ENCODE data around the gene ARHGEF37. TPM values are rescaled to one million over a fixed set of nuclear protein-coding genes. Genes with fewer than 3 reads are reported as not detected.

The ARHGEF37 gene
- total RNA-seq, 1 donor from 2014 or later, result 0.70 TPM

- H3K27me3 Mint-ChIP-seq (ENCODE audit: insufficient read depth), result peaks cover 6% of the 10 kb centered on the region
- H3K4me1 Mint-ChIP-seq (ENCODE audit: low read depth), result peaks cover 16% of the 10 kb centered on the region
- no peak overlapping the region for H3K4me3 Mint-ChIP-seq
- no peak overlapping the region for H3K27ac Mint-ChIP-seq
- no peaks in the 10 kb centered on the region for H3K9me3 Mint-ChIP-seq
- intact Hi-C loops (cut with micrococcal nuclease), result no loop called here
- DNase-seq (ENCODE audit: low spot score), result no peak
- no peaks in the 10 kb centered on the region for H3K36me3 Mint-ChIP-seq (ENCODE audit: low read depth)
These were observed 47.6 kb downstream of the ARHGEF37 start for GRCh38 chr5:149628846-149629388.

- H3K27ac Mint-ChIP-seq, result no peak overlapping the region
- no peaks in the 10 kb centered on the region for H3K36me3 Mint-ChIP-seq (ENCODE audit: low read depth)
- peaks cover 6% of the 10 kb centered on the region for H3K27me3 Mint-ChIP-seq (ENCODE audit: insufficient read depth)
- peaks cover 16% of the 10 kb centered on the region for H3K4me1 Mint-ChIP-seq (ENCODE audit: low read depth)
- DNase-seq (ENCODE audit: low spot score), result no peak
- H3K9me3 Mint-ChIP-seq, result no peaks in the 10 kb centered on the region
- intact Hi-C loops (cut with micrococcal nuclease), result no loop called here
- no peak overlapping the region for H3K4me3 Mint-ChIP-seq
These were observed 48.1 kb downstream of the ARHGEF37 start for GRCh38 chr5:149629421-149629820.

GRCh38 chr5:149630337-149630736, 49.0 kb downstream of the ARHGEF37 start:
- H3K4me3 Mint-ChIP-seq, result no peak overlapping the region
- H3K36me3 Mint-ChIP-seq (ENCODE audit: low read depth), result no peaks in the 10 kb centered on the region
- no peaks in the 10 kb centered on the region for H3K9me3 Mint-ChIP-seq
- no peak overlapping the region for H3K27ac Mint-ChIP-seq
- peaks cover 16% of the 10 kb centered on the region for H3K4me1 Mint-ChIP-seq (ENCODE audit: low read depth)
- peaks cover 6% of the 10 kb centered on the region for H3K27me3 Mint-ChIP-seq (ENCODE audit: insufficient read depth)
- intact Hi-C loops (cut with micrococcal nuclease), result no loop called here
- DNase-seq (ENCODE audit: low spot score), result no peak

- Mint-ChIP-seq H3K4me3 (no peak overlapping the region), H3K27me3 (ENCODE audit: insufficient read depth) (peaks cover 6% of the 10 kb centered on the region), H3K9me3 (no peaks in the 10 kb centered on the region), H3K36me3 (ENCODE audit: low read depth) (no peaks in the 10 kb centered on the region), H3K27ac (no peak overlapping the region), H3K4me1 (ENCODE audit: low read depth) (peaks cover 16% of the 10 kb centered on the region)
- intact Hi-C loops (cut with micrococcal nuclease), result no loop called here
- DNase-seq (ENCODE audit: low spot score), result no peak
These were observed 50.2 kb downstream of the ARHGEF37 start for GRCh38 chr5:149631506-149631905.

- H3K4me3 Mint-ChIP-seq, result no peak overlapping the region
- H3K9me3 Mint-ChIP-seq, result no peaks in the 10 kb centered on the region
- H3K27ac Mint-ChIP-seq, result no peak overlapping the region
- peaks cover 6% of the 10 kb centered on the region for H3K27me3 Mint-ChIP-seq (ENCODE audit: insufficient read depth)
- H3K36me3 Mint-ChIP-seq (ENCODE audit: low read depth), result no peaks in the 10 kb centered on the region
- DNase-seq (ENCODE audit: low spot score), result no peak
- peaks cover 20% of the 10 kb centered on the region for H3K4me1 Mint-ChIP-seq (ENCODE audit: low read depth)
- intact Hi-C loops (cut with micrococcal nuclease), result no loop called here
These were observed 51.3 kb downstream of the ARHGEF37 start for GRCh38 chr5:149632311-149633251.

GRCh38 chr5:149633476-149634350, 52.4 kb downstream of the ARHGEF37 start:
- intact Hi-C loops (cut with micrococcal nuclease), result no loop called here
- no peaks in the 10 kb centered on the region for H3K36me3 Mint-ChIP-seq (ENCODE audit: low read depth)
- no peak for DNase-seq (ENCODE audit: low spot score)
- H3K27me3 Mint-ChIP-seq (ENCODE audit: insufficient read depth), result peaks cover under 1% of the 10 kb centered on the region
- no peaks in the 10 kb centered on the region for H3K9me3 Mint-ChIP-seq
- H3K27ac Mint-ChIP-seq, result no peak overlapping the region
- no peak overlapping the region for H3K4me3 Mint-ChIP-seq
- H3K4me1 Mint-ChIP-seq (ENCODE audit: low read depth), result peaks cover 20% of the 10 kb centered on the region

GRCh38 chr5:149635394-149635793, 54.1 kb downstream of the ARHGEF37 start:
- Mint-ChIP-seq H3K27me3 (ENCODE audit: insufficient read depth) (peaks cover 2% of the 10 kb centered on the region), H3K36me3 (ENCODE audit: low read depth) (no peaks in the 10 kb centered on the region), H3K27ac (no peak overlapping the region), H3K9me3 (no peaks in the 10 kb centered on the region), H3K4me1 (ENCODE audit: low read depth) (peaks cover 20% of the 10 kb centered on the region), H3K4me3 (no peak overlapping the region)
- intact Hi-C loops (cut with micrococcal nuclease), result no loop called here
- DNase-seq (ENCODE audit: low spot score), result no peak

GRCh38 chr5:149636191-149636860, 55.0 kb downstream of the ARHGEF37 start:
- H3K27ac Mint-ChIP-seq, result no peak overlapping the region
- intact Hi-C loops (cut with micrococcal nuclease), result loop anchor here (1.0 kb wide), 4 partner anchors 192 to 582 kb away; partner anchors contain the start of gene SLC26A2
- H3K36me3 Mint-ChIP-seq (ENCODE audit: low read depth), result no peaks in the 10 kb centered on the region
- no peak for DNase-seq (ENCODE audit: low spot score)
- no peak overlapping the region for H3K4me3 Mint-ChIP-seq
- no peaks in the 10 kb centered on the region for H3K9me3 Mint-ChIP-seq
- H3K4me1 Mint-ChIP-seq (ENCODE audit: low read depth), result peaks cover 20% of the 10 kb centered on the region
- H3K27me3 Mint-ChIP-seq (ENCODE audit: insufficient read depth), result peaks cover 2% of the 10 kb centered on the region

GRCh38 chr5:149636861-149637246, 55.6 kb downstream of the ARHGEF37 start:
- intact Hi-C loops (cut with micrococcal nuclease), result loop anchor here (1.0 kb wide), 5 partner anchors 191 to 581 kb away; partner anchors contain the start of gene SLC26A2
- H3K27me3 Mint-ChIP-seq (ENCODE audit: insufficient read depth), result peaks cover 2% of the 10 kb centered on the region
- H3K36me3 Mint-ChIP-seq (ENCODE audit: low read depth), result no peaks in the 10 kb centered on the region
- H3K4me3 Mint-ChIP-seq, result no peak overlapping the region
- no peak for DNase-seq (ENCODE audit: low spot score)
- no peak overlapping the region for H3K27ac Mint-ChIP-seq
- no peaks in the 10 kb centered on the region for H3K9me3 Mint-ChIP-seq
- peaks cover 20% of the 10 kb centered on the region for H3K4me1 Mint-ChIP-seq (ENCODE audit: low read depth)

- Mint-ChIP-seq H3K27me3 (ENCODE audit: insufficient read depth) (peaks cover 2% of the 10 kb centered on the region), H3K9me3 (no peaks in the 10 kb centered on the region), H3K27ac (no peak overlapping the region), H3K36me3 (ENCODE audit: low read depth) (no peaks in the 10 kb centered on the region), H3K4me1 (ENCODE audit: low read depth) (peaks cover 7% of the 10 kb centered on the region), H3K4me3 (no peak overlapping the region)
- no peak for DNase-seq (ENCODE audit: low spot score)
- intact Hi-C loops (cut with micrococcal nuclease), result no loop called here
These were observed 56.8 kb downstream of the ARHGEF37 start for GRCh38 chr5:149638136-149638535.

- Mint-ChIP-seq H3K36me3 (ENCODE audit: low read depth) (no peaks in the 10 kb centered on the region), H3K27ac (no peak overlapping the region), H3K4me3 (no peak overlapping the region), H3K27me3 (ENCODE audit: insufficient read depth) (peaks cover 2% of the 10 kb centered on the region), H3K9me3 (no peaks in the 10 kb centered on the region), H3K4me1 (ENCODE audit: low read depth) (peaks cover 5% of the 10 kb centered on the region)
- no peak for DNase-seq (ENCODE audit: low spot score)
- intact Hi-C loops (cut with micrococcal nuclease), result no loop called here
These were observed 57.4 kb downstream of the ARHGEF37 start for GRCh38 chr5:149638546-149639241.

GRCh38 chr5:149639737-149640136, 58.4 kb downstream of the ARHGEF37 start:
- H3K4me3 Mint-ChIP-seq, result no peak overlapping the region
- H3K4me1 Mint-ChIP-seq (ENCODE audit: low read depth), result peaks cover 5% of the 10 kb centered on the region
- DNase-seq (ENCODE audit: low spot score), result no peak
- intact Hi-C loops (cut with micrococcal nuclease), result no loop called here
- H3K27me3 Mint-ChIP-seq (ENCODE audit: insufficient read depth), result peaks cover 2% of the 10 kb centered on the region
- H3K36me3 Mint-ChIP-seq (ENCODE audit: low read depth), result no peaks in the 10 kb centered on the region
- no peaks in the 10 kb centered on the region for H3K9me3 Mint-ChIP-seq
- no peak overlapping the region for H3K27ac Mint-ChIP-seq

All from activated T-helper 1 cell treated with anti-CD3 and anti-CD28 coated beads, Interleukin-12 subunit alpha, Interleukin-12 subunit beta, Interleukin-2, Interleukin-4 antibody, amounts not matched to agents 30 ng/mL and 10 ng/mL and 1 ng/mL, durations not matched to agents 14 hours and 24 hours and 36 hours (primary cell).